Dedifferentiated amniotic fluid mesenchymal stem cell (primary cell): Measurements from ENCODE around the gene SNRNP48.

Experiments used
- DNase-seq: peaks from one replicate; pipeline ENCODE4 v3.0.0-alpha.2; 2016; ENCODE audit errors: extremely low spot score

Gene SNRNP48, protein sequence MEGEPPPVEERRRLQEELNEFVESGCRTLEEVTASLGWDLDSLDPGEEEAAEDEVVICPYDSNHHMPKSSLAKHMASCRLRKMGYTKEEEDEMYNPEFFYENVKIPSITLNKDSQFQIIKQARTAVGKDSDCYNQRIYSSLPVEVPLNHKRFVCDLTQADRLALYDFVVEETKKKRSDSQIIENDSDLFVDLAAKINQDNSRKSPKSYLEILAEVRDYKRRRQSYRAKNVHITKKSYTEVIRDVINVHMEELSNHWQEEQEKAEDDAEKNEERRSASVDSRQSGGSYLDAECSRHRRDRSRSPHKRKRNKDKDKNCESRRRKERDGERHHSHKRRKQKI

GRCh38 chr6:7589949-7590917 is at the start of gene SNRNP48:
Gene SNRNP48 (plus strand): TSS chr6:7590198. CDS start chr6:7590258, 60 bp downstream.
- peak; percentile 95 for DNase-seq

DNA sequence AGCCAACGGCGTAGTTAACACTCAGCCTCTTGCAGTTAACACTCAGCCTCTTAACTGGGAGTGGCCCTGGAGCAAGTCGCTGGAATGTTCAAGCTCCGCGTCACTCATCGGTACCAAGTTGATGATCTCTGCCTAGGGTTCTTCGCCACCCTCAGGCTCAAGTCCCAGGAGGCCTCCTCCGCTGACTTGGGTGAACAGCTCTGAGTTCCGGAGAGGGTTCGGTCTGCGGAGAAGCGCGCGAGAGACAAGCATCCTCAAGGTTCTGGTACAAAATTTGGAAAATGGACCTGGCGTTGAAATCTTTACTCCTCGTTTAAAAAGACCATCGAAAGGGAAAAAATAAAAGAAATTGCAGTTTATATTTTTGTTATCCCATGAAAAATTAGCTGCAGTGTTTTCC is 49.4 kb upstream of the SNRNP48 start:
- no peak for DNase-seq

GRCh38 chr6:7541175-7542064 is 48.6 kb upstream of the SNRNP48 start, which contains the start of gene DSP:
Gene DSP (plus strand): TSS chr6:7541671. CDS start chr6:7541916, 245 bp downstream.
- no peak for DNase-seq

- no peak for DNase-seq
Observed at GRCh38 chr6:7542065-7542873, 47.7 kb upstream of the SNRNP48 start.

DNA sequence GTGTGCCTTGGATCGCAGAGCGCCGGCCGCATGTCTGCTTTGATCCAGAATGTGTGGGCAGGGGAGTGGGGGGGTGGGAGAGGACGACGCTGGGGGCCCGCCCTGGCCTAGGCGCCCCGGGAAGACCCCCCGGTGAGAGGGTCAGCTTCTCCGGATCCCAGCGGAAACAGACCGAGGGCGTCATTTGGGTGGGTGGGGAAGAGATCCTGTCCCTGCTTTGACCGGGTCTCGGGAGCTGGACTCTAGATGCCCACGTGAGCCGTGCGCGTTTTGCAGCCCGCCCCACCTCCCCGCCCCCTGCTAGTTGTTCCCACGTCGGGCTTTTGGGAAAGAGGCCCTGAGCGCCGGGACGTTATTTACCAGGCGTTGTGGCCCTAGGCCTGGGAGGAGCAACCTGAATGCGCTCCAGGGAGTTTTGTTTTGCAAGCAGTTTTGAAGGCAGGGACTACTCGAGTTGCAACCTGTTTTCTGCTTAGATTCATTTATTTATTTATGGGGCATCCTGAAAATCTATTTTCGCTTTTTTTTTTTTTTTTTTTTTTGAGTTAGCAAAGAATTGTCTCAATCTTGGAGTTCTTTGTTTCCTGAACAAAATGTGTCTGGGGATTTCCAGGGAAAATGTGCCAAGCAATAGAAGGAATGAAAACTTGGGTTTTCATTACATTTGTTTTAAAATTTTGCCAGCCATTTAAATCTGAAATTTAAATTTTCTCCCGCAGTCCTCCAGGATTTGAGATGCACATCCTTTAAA is 46.9 kb upstream of the SNRNP48 start:
- DNase-seq, result peak; percentile 74

DNA sequence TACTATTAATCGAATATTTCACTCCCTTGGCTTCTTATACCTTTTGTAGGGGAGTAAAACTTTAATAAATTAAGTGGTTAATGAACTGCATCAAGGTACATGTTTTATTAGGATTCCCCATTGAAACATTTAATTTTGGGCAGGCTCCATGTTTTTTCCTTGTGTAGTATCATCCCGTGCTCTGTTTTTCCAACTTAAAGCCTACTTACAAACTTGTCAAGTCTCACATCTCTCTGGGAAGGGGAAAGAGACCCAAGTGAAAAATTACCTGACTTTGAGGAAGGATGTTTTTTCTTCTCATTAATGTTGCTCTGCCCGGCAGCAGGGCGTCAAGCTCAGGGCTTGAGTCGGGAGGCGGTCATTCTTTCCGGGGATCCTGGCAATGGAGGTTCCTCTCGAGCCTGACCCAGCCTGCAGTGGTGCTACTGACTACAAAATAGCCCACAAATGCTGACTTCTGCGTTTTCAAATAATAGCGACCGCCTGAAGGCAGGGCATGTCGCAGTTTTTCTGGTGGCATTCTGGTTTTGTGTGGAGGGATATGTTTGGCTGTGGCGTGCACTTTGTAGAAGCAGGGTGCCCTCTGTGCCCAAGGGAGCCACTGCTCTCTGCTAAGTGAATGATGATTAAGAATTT is 46.1 kb upstream of the SNRNP48 start:
- DNase-seq, result no peak

GRCh38 chr6:7544597-7544996 is 45.4 kb upstream of the SNRNP48 start:
- no peak for DNase-seq

- DNase-seq, result no peak
Observed at GRCh38 chr6:7545316-7546019, 44.5 kb upstream of the SNRNP48 start.

DNA sequence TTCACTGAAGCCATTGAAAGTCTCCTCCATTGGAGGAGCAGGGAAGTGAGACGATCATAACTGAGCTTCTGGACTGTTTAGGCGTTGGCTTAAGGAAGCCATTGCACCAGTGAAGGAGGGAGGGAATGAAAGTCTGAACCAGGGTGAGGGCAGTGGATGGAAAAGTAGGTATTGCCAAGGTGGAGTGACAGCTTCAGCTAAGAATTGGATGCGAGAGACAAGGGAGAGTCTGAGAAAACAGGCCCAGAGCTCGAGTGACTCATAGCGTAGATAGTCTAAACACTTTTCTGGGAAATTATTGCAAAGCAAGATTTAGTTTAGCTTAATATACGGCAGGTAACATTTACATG is 44.0 kb upstream of the SNRNP48 start:
- DNase-seq, result no peak

- DNase-seq, result no peak
Observed at GRCh38 chr6:7546383-7546782, 43.6 kb upstream of the SNRNP48 start.

DNA sequence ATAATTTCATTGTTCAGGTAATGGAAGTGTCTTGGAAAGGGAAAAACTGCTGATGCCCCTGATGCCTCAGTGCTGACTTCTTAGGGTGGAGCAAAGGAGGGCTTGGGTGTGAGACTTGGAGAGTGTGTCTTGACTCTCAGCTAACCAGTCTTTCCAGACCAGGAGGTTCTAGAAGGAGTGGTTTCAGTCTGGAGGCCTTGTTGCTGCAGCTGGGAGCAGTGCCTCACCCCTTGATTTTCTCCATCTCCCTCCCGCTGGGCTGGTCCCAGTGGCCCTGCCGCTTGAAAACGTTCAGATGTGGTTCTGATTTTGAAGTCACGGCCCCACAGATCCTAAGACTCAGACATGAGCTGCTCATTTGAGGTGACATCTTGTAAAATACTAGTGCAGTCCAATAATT is 43.1 kb upstream of the SNRNP48 start:
- no peak for DNase-seq

DNA sequence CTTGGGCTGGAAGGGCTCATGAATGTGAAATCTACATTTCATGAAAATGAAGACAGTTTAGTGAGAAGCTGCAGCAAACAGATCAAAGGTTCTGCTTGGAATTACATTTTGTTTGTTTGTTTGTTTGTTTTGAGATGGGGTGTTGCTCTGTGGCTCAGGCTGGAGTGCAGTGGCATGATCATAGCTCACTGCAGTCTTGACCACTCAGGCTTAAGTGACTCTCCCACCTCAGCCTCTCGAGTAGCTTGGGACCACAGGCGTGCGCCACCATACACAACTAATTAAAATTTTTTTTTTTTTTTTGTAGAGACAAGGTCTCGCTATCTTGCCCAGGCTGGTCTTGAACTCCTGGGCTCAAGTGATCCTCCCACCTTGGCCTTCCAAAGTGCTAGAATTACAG is 42.7 kb upstream of the SNRNP48 start:
- DNase-seq, result no peak

DNA sequence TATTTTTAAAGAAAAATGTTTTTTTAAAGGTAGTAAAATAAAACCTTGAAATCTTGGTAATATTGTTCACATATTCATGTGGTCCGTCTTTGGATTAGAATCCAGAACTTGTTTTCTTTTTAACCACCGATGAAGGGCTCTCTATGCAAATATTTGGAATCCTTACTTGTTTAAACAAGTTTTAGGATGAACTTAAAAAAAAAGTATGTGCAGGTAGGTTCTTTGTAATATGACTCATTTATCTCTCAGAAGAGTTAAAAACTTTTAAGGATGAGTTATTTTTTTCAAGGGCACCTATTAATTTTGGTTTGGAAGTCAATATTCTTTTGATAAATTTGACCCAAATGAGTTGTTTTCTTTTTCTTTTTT is 39.6 kb upstream of the SNRNP48 start:
- no peak for DNase-seq

- no peak for DNase-seq
Observed at GRCh38 chr6:7554533-7555275, 35.3 kb upstream of the SNRNP48 start.

- DNase-seq, result no peak
Observed at GRCh38 chr6:7555671-7556070, 34.3 kb upstream of the SNRNP48 start.

- no peak for DNase-seq
Observed at GRCh38 chr6:7556394-7557106, 33.4 kb upstream of the SNRNP48 start.

GRCh38 chr6:7557652-7558051 is 32.3 kb upstream of the SNRNP48 start:
- no peak for DNase-seq

- no peak for DNase-seq
Observed at GRCh38 chr6:7558781-7559180, 31.2 kb upstream of the SNRNP48 start.
